ENCODE measurements around the gene SRGAP1. TPM values are rescaled to one million over a fixed set of nuclear protein-coding genes. Genes with fewer than 3 reads are reported as not detected.

SRGAP1 gene
- total and polyA plus RNA-seq, 2 of the 8 experiments (the other 6 are each of a cell fraction or from before 2014, with no cell fraction given) = 3.2 to 7.3 TPM

- FAIRE-seq (no peak), DNase-seq (ENCODE audit: low read depth in 1 of 2, low spot score in 2 of 2) (no peak)
- Histone ChIP-seq H3K4me1 (replicated peaks in 1 of 4; ENCODE audit: control insufficient read depth in 3 of 4, insufficient read depth in 4 of 4, low read length in 3 of 4) (peaks cover 0 to 4% (median 0%) of the 10 kb centered on the region in 4 experiments; a peak in 2 of 7 replicates), H3K14ac (ENCODE audit: insufficient read length) (no peak overlapping the region), H3K18ac (ENCODE audit: extremely low read depth, low read length) (no peak overlapping the region), H3K23ac (ENCODE audit: insufficient read length) (no peak overlapping the region), H2BK120ac (replicated peaks; ENCODE audit: low read depth, low read length) (no peak overlapping the region), H3K9ac (replicated peaks in 1 of 4; ENCODE audit: extremely low read depth in 1 of 4, low read depth in 3 of 4, low read length in 3 of 4) (no peak overlapping the region), H3K79me1 (ENCODE audit: low read depth, low read length) (no peaks in the 10 kb centered on the region), H3K27ac (ENCODE audit: low read depth, low read length) (no peak overlapping the region), H2BK12ac (ENCODE audit: low read depth, low read length) (no peak overlapping the region), H3K4me3 (ENCODE audit: extremely low read depth in 1 of 4, insufficient read depth in 2 of 4, low read depth in 3 of 4, low read length in 4 of 4) (no peak overlapping the region), H2BK5ac (ENCODE audit: low read depth, low read length) (no peak overlapping the region), H2BK15ac (ENCODE audit: low read length) (no peak overlapping the region), H2BK20ac (ENCODE audit: low read length) (no peak overlapping the region), H4K20me1 (replicated peaks in 1 of 2; ENCODE audit: control insufficient read depth in 1 of 2, insufficient read depth in 2 of 2, low read length in 2 of 2) (no peaks in the 10 kb centered on the region), H4K91ac (replicated peaks; ENCODE audit: insufficient read length, low read length) (no peak overlapping the region), H3K4ac (replicated peaks; ENCODE audit: insufficient read length, low read depth, low read length) (no peak overlapping the region), H3K56ac (replicated peaks; ENCODE audit: insufficient read length, low read depth, low read length) (no peak overlapping the region), H3K27me3 (replicated peaks in 1 of 4; ENCODE audit: control insufficient read depth in 3 of 4, extremely low read depth in 1 of 4, insufficient read depth in 3 of 4, low read length in 3 of 4) (peaks cover 0 to 1% (median 0%) of the 10 kb centered on the region in 4 experiments; a peak in 1 of 7 replicates), H3K79me2 (ENCODE audit: control insufficient read depth in 1 of 2, insufficient read depth in 2 of 2, low read length in 2 of 2) (no peaks in the 10 kb centered on the region), H3K36me3 (ENCODE audit: control insufficient read depth in 2 of 4, insufficient read depth in 4 of 4, low read length in 3 of 4) (no peaks in the 10 kb centered on the region), H3K9me3 (ENCODE audit: insufficient read depth in 2 of 2, low read depth in 1 of 2, low read length in 1 of 2) (no peaks in the 10 kb centered on the region), H4K5ac (ENCODE audit: insufficient read length, low read depth, low read length) (no peak overlapping the region), H4K8ac (ENCODE audit: extremely low read depth, insufficient read depth, low read length) (no peak overlapping the region), H2AFZ (ENCODE audit: low read length) (no peak overlapping the region), H3K4me2 (ENCODE audit: insufficient read depth in 1 of 2, low read depth in 2 of 2, low read length in 2 of 2) (no peak overlapping the region), H2AK5ac (ENCODE audit: low read depth, low read length) (no peak overlapping the region), H3K23me2 (ENCODE audit: low read depth, low read length) (no peaks in the 10 kb centered on the region)
- 87% methylated on average over 1 of the region's 1 CpG; no CpG with 5 or more reads in 1 of the 2 experiments for WGBS, 2 experiments (ENCODE audit: extremely low coverage in 1 of 2, insufficient coverage in 1 of 2, insufficient read length in 1 of 2, insufficient replicate concordance in 2 of 2, low coverage in 1 of 2, low lambda C conversion rate in 2 of 2, missing lambda C conversion rate in 1 of 2)
- ChIA-PET POLR2A (ENCODE audit: partially characterized antibody) (no interaction called here), CTCF (ENCODE audit: partially characterized antibody) (no interaction called here)
- TF ChIP-seq SAP30 (IDR thresholded peaks at IDR 0.05; ENCODE audit: insufficient read depth, insufficient replicate concordance, low read length) (no peak), RBBP5 (IDR thresholded peaks at IDR 0.05; ENCODE audit: borderline replicate concordance, low read depth, low read length) (no peak), JUN (IDR thresholded peaks at IDR 0.05; ENCODE audit: low read depth, low read length) (no peak), SIX5 (IDR thresholded peaks at IDR 0.05; ENCODE audit: low read depth, low read length) (no peak), RXRA (IDR thresholded peaks at IDR 0.05; ENCODE audit: insufficient read depth, low read depth, low read length) (no peak), ASH2L (IDR thresholded peaks at IDR 0.05; ENCODE audit: low read length) (no peak), SIRT6 (IDR thresholded peaks at IDR 0.05; ENCODE audit: low read length) (no peak), POLR2A (IDR thresholded peaks at IDR 0.05; ENCODE audit: control extremely low read depth in 1 of 2, low read depth in 2 of 2, low read length in 2 of 2) (no peak), HDAC6 (IDR thresholded peaks at IDR 0.05; ENCODE audit: low read depth, low read length) (no peak), EP300 (IDR thresholded peaks at IDR 0.05; ENCODE audit: borderline replicate concordance in 1 of 2, low read depth in 2 of 2, low read length in 2 of 2) (no peak), KDM1A (IDR thresholded peaks at IDR 0.05; ENCODE audit: borderline replicate concordance, low read length) (no peak), TEAD4 (IDR thresholded peaks at IDR 0.05; ENCODE audit: low read depth, low read length) (no peak)
Measured at GRCh38 chr12:64081008-64081404, 236.5 kb downstream of the SRGAP1 start.
